T-helper 1 cell (primary cell): ENCODE data around the gene INPP5A.
"Not testable (repeated sequence)": the region's sequence is repeated elsewhere in the genome, so short reads cannot be mapped to it uniquely, and the experiment has no call there.

Experiments used
- DNase-seq, 5 donors: peaks; one replicate each; pipeline ENCODE4 v3.0.0-alpha.2; 2012 to 2020

INPP5A gene

GRCh38 chr10:132697578-132698200, 160.1 kb downstream of the INPP5A start:
- no peak for DNase-seq

- no peak for DNase-seq
Observed at GRCh38 chr10:132698211-132698751, 160.7 kb downstream of the INPP5A start.

GRCh38 chr10:132698761-132699391, 161.3 kb downstream of the INPP5A start:
- no peak for DNase-seq

GRCh38 chr10:132699411-132700155, 162.0 kb downstream of the INPP5A start:
- DNase-seq: no peak

GRCh38 chr10:132700156-132701098, 162.8 kb downstream of the INPP5A start:
- no peak for DNase-seq

- no peak for DNase-seq
Observed at GRCh38 chr10:132701099-132701845, 163.7 kb downstream of the INPP5A start.

GRCh38 chr10:132701846-132702190, 164.2 kb downstream of the INPP5A start:
- no peak for DNase-seq

GRCh38 chr10:132702601-132703418, 165.2 kb downstream of the INPP5A start:
- DNase-seq: no peak

GRCh38 chr10:132703419-132704007, 165.9 kb downstream of the INPP5A start:
- no peak for DNase-seq

GRCh38 chr10:132704008-132704814, 166.6 kb downstream of the INPP5A start:
- DNase-seq: no peak

- not testable (repeated sequence) for DNase-seq
Observed at GRCh38 chr10:132704815-132705064, 167.2 kb downstream of the INPP5A start.

- no peak for DNase-seq
Observed at GRCh38 chr10:132705173-132705572, 167.6 kb downstream of the INPP5A start.

GRCh38 chr10:132705943-132706342, 168.4 kb downstream of the INPP5A start:
- DNase-seq: no peak

- no peak for DNase-seq
Observed at GRCh38 chr10:132706701-132707100, 169.1 kb downstream of the INPP5A start.

- DNase-seq: no peak
Observed at GRCh38 chr10:132707121-132707775, 169.7 kb downstream of the INPP5A start.

- no peak for DNase-seq
Observed at GRCh38 chr10:132707776-132708171, 170.2 kb downstream of the INPP5A start.

- peak in 1 of 5 donors; percentile 1 for DNase-seq
Observed at GRCh38 chr10:132708441-132708840, 170.9 kb downstream of the INPP5A start.

- peak in 1 of 5 donors; percentile 2 for DNase-seq
Observed at GRCh38 chr10:132708936-132709335, 171.3 kb downstream of the INPP5A start.

GRCh38 chr10:132709471-132709951, 171.9 kb downstream of the INPP5A start:
- DNase-seq: peak in 1 of 5 donors; percentile 3
